ENCODE measurements around the gene LGI4.
"Not testable (repeated sequence)": the region's sequence is repeated elsewhere in the genome, so short reads cannot be mapped to it uniquely, and the experiment has no call there.

LGI4 gene

DNA sequence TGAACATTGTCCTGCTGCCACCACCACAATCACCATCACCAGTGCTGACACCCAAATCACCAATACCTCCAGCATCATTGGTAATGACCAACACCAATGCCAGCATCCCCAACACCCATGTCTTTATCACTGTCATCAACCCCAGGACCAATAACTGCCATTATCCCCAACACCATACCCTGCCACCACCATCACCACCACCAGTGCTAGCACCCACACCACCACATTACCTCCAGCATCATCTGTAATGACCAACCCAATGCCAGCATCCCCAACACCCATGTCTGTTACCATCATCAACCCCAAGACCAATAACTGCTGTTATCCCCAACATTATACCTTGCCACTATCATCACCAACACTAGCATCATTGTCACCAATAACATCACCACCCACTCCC, 2.6 kb downstream of the LGI4 start:
- Histone ChIP-seq H3K27me3 (ENCODE audit: insufficient read depth, low read depth) (peaks cover 42% of the 10 kb centered on the region), H3K4me2 (no peak overlapping the region), H3K4me1 (ENCODE audit: low read depth, poor library complexity, severe bottlenecking) (no peaks in the 10 kb centered on the region), H3K36me3 (ENCODE audit: insufficient read depth) (no peaks in the 10 kb centered on the region), H3K79me2 (ENCODE audit: insufficient read depth, low read depth) (no peaks in the 10 kb centered on the region), H4K20me1 (ENCODE audit: insufficient read depth) (no peaks in the 10 kb centered on the region), H2AFZ (ENCODE audit: low read depth) (no peak overlapping the region), H3K9ac (no peak overlapping the region), H3K27ac (no peak overlapping the region), H3K4me3 (IDR thresholded peaks at IDR 0.05; ENCODE audit: insufficient read depth, low read depth, low read length) (no peak overlapping the region)
- TF ChIP-seq, protein P1, sequence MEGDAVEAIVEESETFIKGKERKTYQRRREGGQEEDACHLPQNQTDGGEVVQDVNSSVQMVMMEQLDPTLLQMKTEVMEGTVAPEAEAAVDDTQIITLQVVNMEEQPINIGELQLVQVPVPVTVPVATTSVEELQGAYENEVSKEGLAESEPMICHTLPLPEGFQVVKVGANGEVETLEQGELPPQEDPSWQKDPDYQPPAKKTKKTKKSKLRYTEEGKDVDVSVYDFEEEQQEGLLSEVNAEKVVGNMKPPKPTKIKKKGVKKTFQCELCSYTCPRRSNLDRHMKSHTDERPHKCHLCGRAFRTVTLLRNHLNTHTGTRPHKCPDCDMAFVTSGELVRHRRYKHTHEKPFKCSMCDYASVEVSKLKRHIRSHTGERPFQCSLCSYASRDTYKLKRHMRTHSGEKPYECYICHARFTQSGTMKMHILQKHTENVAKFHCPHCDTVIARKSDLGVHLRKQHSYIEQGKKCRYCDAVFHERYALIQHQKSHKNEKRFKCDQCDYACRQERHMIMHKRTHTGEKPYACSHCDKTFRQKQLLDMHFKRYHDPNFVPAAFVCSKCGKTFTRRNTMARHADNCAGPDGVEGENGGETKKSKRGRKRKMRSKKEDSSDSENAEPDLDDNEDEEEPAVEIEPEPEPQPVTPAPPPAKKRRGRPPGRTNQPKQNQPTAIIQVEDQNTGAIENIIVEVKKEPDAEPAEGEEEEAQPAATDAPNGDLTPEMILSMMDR (conservative IDR thresholded peaks at IDR 0.05; ENCODE audit: low read depth, low read length) = no peak

DNA sequence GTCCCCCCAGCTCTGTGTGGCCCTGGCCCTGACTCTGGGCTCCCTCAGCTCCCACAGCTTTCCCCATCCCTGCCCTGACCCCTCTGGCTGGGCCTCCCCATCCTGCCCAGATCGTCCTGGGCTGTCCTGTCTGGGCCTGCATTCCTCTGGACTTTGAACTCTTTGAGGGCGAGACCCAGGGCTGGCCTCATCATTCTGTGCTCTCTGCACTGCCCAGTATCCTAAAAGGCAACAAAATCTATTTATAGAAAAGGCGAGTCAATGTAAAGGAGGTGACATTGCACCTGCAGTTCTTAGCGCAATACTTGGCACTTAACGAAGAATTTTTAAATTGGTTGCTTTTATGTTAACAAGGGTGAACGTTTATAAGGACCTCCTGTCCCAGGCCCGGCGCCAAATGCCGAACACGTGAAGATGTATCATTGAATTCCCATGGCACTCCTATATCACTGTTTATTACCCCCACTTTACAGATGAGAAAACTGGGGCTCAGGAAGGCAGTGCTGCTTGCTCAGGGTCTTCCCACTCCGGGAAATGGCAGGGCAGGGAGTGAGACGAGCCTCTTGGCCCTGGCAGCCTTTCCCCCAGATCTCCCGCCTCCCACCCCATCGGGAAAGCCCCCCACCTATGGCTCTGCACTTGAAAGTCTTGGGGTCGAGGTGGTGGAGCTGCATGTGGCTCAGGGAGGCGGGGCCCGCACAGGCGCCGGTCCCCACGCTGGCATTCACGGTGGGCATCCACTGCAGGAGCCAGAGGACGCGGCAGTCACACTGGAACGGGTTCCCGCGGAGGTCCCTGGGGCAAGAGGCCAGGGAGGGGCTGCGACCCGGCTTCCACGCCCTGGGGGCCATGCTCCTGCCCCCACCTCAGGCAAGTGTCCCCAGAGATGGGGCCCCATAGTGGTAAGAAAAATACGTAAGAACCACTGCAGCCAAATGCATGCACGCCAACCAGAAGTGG, 3.8 kb downstream of the LGI4 start:
- no peaks in the 10 kb centered on the region for H4K20me1 ChIP-seq (ENCODE audit: insufficient read depth)
- H3K27ac ChIP-seq = no peak overlapping the region
- H2AFZ ChIP-seq (ENCODE audit: low read depth) = no peak overlapping the region
- H3K9ac ChIP-seq = no peak overlapping the region
- peaks cover 46% of the 10 kb centered on the region for H3K27me3 ChIP-seq (ENCODE audit: insufficient read depth, low read depth)
- no peaks in the 10 kb centered on the region for H3K79me2 ChIP-seq (ENCODE audit: insufficient read depth, low read depth)
- H3K36me3 ChIP-seq (ENCODE audit: insufficient read depth) = no peaks in the 10 kb centered on the region
- H3K4me1 ChIP-seq (ENCODE audit: low read depth, poor library complexity, severe bottlenecking) = no peaks in the 10 kb centered on the region
- TF ChIP-seq, protein P1 (conservative IDR thresholded peaks at IDR 0.05; ENCODE audit: low read depth, low read length) = no peak
- no peak overlapping the region for H3K4me3 ChIP-seq (IDR thresholded peaks at IDR 0.05; ENCODE audit: insufficient read depth, low read depth, low read length)
- no peak overlapping the region for H3K4me2 ChIP-seq

DNA sequence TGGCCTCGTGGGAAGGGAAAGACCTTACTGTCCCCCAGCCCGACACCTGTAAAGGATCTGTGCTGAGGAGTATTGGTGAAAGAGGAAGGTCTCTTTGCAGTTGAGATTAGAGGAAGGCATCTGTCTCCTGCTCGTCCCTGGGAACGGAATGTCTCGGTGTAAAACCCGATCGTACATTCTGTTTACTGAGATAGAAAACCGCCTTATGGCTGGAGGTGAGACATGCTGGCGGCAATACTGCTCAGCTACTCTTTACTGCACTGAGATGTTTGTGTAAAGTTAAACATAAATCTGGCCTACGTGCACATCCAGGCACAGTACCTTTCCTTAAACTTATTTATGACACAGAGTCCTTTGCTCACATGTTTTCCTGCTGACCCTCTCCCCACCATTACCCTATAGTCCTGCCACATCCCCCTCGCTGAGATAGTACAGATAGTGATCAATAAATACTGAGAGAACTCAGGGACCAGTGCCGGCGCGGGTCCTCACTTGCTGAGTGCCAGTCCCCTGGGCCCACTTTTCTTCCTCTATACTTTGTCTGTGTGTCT, 5.1 kb downstream of the LGI4 start:
- H3K36me3 ChIP-seq (ENCODE audit: insufficient read depth); H2AFZ ChIP-seq (ENCODE audit: low read depth); H3K9ac ChIP-seq; H3K4me2 ChIP-seq; H3K4me3 ChIP-seq (IDR thresholded peaks at IDR 0.05; ENCODE audit: insufficient read depth, low read depth, low read length); H3K79me2 ChIP-seq (ENCODE audit: insufficient read depth, low read depth); H4K20me1 ChIP-seq (ENCODE audit: insufficient read depth); H3K27ac ChIP-seq; H3K4me1 ChIP-seq (ENCODE audit: low read depth, poor library complexity, severe bottlenecking): not testable (repeated sequence)
- peaks cover 46% of the 10 kb centered on the region for H3K27me3 ChIP-seq (ENCODE audit: insufficient read depth, low read depth)

DNA sequence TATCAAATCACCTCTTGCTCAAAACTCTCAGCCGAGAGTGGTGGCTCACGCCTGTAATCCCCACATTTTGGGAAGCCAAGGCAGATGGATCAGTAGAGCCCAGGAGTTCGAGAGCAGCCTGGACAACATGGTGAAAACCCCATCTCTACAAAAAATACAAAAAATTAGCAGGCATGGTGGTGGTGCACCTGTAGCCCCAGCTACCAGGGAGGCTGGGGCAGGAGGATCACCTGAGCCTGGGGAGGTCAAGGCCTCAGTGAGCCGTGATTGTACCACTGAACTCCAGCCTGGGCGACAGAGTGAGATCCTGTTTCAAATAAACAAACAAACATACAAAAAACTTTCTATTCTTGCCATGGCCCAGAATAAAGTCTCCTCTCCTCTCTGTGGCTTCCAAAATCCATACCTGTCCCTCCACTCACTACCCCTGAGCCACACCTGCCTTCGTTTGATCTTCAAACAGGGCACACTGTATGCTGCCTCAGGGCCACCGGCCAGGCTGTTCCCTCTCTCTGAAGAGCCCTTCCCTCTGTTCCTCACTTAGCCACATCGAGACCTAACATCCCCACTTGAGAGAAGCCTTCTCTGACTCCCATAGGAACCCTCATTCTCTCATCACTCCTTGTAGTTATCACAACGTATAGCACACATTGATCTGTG, 6.3 kb downstream of the LGI4 start:
- Histone ChIP-seq H3K27ac (no peak overlapping the region), H3K36me3 (ENCODE audit: insufficient read depth) (no peaks in the 10 kb centered on the region), H3K79me2 (ENCODE audit: insufficient read depth, low read depth) (no peaks in the 10 kb centered on the region), H3K4me1 (ENCODE audit: low read depth, poor library complexity, severe bottlenecking) (no peaks in the 10 kb centered on the region), H4K20me1 (ENCODE audit: insufficient read depth) (no peaks in the 10 kb centered on the region), H3K27me3 (ENCODE audit: insufficient read depth, low read depth) (peaks cover 51% of the 10 kb centered on the region), H3K4me3 (IDR thresholded peaks at IDR 0.05; ENCODE audit: insufficient read depth, low read depth, low read length) (no peak overlapping the region), H3K4me2 (no peak overlapping the region), H2AFZ (ENCODE audit: low read depth) (no peak overlapping the region), H3K9ac (no peak overlapping the region)
- TF ChIP-seq, protein P1 (conservative IDR thresholded peaks at IDR 0.05; ENCODE audit: low read depth, low read length) = no peak

All from KMS-11 (cell line).